OCI-LY1 (cell line): ENCODE measurements around the gene SDK1.

Experiments used
- EZH2 ChIP-seq: fragments of 200-600 bp; sonication (generic), shearing (Covaris generic); IDR thresholded peaks from 2 replicates; pipeline ENCODE4 v1.8.0; 2017; ENCODE audit warnings: borderline replicate concordance, mixed run types, mild to moderate bottlenecking, antibody characterized with exemption, low read length, moderate library complexity, mixed read lengths
- TF ChIP-seq, protein P1 (sequence below): fragments of 200-600 bp; sonication (generic), shearing (Covaris generic); IDR thresholded peaks from 2 replicates; pipeline ENCODE4 v1.5.1; 2017; ENCODE audit warnings: mild to moderate bottlenecking, antibody characterized with exemption, low read length, moderate library complexity, mixed read lengths

GRCh38 chr7:4009211-4010060 lies 708.4 kb downstream of the SDK1 start:
- TF ChIP-seq, protein P1, sequence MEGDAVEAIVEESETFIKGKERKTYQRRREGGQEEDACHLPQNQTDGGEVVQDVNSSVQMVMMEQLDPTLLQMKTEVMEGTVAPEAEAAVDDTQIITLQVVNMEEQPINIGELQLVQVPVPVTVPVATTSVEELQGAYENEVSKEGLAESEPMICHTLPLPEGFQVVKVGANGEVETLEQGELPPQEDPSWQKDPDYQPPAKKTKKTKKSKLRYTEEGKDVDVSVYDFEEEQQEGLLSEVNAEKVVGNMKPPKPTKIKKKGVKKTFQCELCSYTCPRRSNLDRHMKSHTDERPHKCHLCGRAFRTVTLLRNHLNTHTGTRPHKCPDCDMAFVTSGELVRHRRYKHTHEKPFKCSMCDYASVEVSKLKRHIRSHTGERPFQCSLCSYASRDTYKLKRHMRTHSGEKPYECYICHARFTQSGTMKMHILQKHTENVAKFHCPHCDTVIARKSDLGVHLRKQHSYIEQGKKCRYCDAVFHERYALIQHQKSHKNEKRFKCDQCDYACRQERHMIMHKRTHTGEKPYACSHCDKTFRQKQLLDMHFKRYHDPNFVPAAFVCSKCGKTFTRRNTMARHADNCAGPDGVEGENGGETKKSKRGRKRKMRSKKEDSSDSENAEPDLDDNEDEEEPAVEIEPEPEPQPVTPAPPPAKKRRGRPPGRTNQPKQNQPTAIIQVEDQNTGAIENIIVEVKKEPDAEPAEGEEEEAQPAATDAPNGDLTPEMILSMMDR = no peak
- no peak for TF ChIP-seq EZH2
